Upper lobe of left lung (tissue), 4 donors: ENCODE data around the gene ALCAM.

Experiments used
- CTCF ChIP-seq, 6 experiments: fragments of 450-650 bp in 4 of 6; fragments of 200-600 bp in 2 of 6; sonication (generic) in 2 of 6; IDR thresholded peaks; one replicate each; pipeline ENCODE4 v1.5.1; 2016 to 2019; ENCODE audit warnings: antibody characterized with exemption in 6 of 6
- POLR2A ChIP-seq, 4 donors: fragments of 450-650 bp; IDR thresholded peaks; one replicate each; pipeline ENCODE4 v1.5.1; 2016 to 2017; ENCODE audit warnings: antibody characterized with exemption in 4 of 4, mild to moderate bottlenecking in 2 of 4

GRCh38 chr3:105356396-105356795, 10.3 kb upstream of the ALCAM start:
- TF ChIP-seq CTCF (IDR thresholded peaks at IDR 0.05) (no peak), POLR2A (IDR thresholded peaks at IDR 0.05) (no peak)
